GM18502 (cell line): ENCODE data around the gene DCTPP1.
"Not testable (repeated sequence)": the region's sequence is repeated elsewhere in the genome, so short reads cannot be mapped to it uniquely, and the experiment has no call there.

Experiments used
- ATAC-seq: cut with Tn5 transposase; IDR thresholded peaks from one replicate; pipeline ENCODE4 v1.9.1; 2021; ENCODE audit warnings: mild to moderate bottlenecking; ENCODE audit not compliant: unreplicated experiment, poor library complexity

The DCTPP1 gene

DNA sequence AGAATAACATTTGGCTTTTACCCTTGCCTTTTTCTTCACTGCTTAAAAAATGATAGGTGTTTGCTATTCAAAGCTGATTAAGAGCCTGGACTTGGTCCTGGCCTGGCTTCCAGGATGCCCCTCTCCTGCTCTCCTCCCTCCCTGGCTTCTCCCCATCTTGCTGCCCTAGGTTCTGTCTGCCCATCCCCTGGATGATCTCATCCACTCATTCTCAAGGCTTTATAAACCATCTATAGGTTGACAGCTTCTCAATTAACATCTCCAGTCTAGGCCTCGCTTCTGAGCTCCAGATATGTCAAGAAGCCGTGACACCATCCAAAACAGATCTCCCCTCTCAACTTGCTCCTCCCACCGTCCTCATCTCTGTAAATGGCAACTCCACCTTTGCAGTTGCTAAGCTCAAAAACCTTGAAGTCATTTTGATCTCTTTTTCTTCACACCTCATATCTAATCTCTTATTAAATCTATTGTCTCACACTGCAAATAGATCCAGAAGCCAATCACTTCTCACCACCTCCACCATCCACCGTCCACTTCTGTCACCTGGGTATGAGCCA is 13.7 kb downstream of the DCTPP1 start:
- ATAC-seq: no peak

DNA sequence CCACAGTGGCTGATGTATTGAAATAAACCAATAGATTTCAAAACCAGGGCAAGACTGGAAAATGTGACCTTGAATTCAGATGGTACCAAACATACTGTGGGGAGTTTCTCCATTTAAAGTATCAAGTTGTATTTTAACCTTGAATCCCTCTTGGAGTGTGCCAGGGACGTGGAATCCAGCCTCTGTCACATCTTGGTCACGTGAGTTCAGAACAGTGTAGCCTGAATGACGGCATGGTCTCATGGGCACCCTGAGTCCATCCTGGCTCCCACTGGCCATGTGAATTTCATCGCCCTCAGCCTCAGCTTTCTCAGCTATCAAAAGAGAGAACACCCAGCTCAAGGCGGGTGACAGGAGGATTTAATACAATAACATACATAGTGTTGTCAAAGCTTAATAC is 15.7 kb downstream of the DCTPP1 start:
- ATAC-seq: no peak

DNA sequence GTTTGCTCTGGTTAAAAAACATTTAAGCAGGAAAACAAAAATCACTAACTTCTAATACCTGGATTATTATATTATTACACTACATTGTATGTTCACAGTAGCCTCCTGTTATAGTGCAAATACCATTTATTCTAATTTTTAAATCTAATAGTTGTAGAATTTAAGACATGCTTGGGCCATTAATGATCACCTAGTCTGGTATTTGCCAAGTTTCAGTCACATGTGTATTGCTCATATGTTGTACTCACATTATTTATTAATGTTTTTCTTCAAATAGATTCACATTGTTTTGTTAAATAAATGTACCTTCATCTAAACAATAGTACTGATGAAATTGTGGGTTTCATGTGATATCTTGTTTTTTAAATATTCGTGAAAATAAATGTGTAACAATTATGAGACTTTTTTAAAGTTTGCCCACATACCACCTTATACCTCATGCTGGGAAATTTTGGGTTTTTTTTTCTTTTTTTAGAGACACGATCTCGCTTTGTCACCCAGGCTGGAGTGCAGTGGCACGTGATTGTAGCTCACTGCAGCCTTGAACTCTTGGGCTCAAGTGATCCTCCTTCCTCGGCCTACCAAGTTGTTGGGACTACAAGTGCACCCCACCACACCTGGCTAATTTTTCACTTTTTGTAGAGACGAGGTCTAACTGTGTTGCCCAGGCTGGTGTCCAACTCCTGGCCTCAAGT is 16.6 kb downstream of the DCTPP1 start:
- no peak for ATAC-seq

DNA sequence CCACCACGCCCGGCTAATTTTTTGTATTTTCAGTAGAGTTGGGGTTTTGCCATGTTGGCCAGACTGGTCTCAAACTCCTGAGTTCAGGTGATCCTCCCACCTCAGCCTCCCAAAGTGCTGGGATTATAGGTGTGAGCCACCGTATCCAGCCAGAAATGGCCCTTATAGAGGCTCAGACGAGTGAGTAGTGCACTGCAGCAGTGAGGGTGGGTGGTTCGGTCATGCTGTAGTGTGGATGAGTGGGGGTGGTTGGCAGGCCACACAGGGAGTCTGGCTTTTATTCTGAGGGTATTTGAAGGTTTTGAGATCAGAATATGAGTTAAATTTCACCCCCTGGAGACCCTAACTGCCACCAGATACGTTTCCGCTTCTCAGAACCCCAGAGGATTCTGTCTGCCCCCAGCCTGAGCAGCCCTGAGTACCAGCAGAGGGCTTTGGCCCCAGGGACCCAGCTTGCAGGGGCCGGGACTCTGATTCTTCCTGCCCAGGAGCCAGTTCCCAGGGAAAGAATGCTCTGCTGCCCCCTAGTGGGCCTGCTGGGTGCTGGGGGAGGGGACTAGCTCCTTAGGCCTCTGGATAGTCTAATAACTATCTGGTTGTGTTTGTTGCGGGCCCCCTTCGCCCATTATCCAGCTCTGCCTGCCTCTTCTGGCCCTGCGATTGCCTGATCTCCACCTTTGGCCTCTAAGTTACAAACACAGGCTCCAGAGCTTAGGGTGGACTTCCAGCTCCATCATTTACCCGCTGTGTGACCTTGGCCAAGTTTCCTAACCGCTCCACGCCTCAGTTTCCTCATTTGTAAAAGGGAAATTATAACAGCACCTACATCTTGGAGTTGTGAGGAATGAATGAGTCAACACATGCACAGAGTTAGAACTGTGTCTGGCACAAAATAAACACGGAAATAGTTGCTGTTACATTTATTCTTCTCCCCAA is 20.4 kb downstream of the DCTPP1 start:
- ATAC-seq: peak; percentile 38

DNA sequence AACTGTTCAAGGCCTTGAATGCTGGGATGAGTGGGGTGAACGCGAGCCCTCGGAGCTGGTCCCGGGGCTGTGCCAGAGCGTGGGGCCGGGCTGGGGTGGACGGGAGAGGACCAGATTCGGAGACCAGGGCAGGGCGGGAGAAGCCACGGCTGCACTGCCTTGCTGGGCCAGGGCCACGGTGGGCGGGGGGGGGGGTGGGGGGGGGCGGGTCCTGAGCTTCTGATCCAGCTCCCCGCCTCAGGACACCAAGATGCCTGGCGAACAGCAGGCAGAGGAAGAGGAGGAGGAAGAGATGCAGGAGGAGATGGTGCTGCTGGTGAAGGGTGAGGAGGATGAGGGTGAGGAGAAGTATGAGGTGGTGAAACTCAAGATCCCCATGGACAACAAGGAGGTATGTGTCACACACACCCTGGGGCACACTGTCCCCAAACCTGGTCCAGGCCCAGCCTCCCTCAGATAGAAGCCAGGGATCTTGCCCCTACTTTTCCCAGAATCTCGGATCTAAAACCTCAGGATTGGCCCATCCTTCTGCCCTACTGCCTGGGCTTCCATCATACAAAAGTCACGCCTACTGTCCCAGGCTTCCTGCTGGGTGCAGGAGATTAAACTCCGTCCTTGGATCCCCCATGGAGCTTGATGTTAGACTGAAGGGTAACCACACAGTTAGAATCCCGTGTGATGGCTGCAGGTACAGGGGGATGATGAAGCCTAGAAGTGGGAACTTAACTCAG is 21.9 kb downstream of the DCTPP1 start:
- ATAC-seq: no peak

DNA sequence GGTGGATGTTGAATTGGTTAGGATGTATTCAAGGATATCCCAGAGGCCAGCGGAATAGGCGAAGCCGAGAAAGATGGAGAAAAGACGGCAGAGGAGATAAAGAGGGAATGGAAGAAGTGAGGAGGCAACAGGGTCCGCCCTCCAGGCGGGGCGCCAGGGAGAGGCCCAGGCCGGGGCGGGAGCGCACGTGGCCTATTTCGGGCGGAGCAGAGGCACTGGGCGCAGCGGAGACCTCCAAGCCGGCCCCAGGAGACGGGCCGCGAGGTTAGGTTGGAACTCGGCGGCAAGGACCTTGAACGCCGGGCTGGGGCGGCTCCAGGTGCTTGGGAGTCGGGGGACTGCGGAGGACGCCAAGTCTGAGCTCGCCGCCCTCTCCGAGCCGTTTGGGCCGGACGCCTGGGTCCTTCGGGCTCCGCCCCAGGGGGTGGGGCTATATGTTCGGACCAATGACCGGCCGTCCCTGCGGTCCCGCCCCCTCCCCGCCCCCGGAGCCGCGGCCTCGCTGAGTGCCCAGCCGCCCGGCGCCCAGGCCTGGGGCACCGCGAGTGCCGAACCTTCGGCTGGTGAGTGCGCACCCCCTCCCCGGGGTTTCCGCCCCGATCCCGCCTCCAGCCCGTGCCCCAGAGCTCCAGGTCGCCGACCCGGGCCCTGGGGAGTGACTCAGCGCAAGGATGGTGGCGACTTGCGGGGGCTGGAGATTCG is 22.6 kb downstream of the DCTPP1 start, which contains the start of gene ZNF771:
Gene ZNF771, plus strand, starts transcription at position 505 of the 702 bp plus-strand sequence. CDS start 448 bp downstream, outside the sequence.
- peak; percentile 78 for ATAC-seq

DNA sequence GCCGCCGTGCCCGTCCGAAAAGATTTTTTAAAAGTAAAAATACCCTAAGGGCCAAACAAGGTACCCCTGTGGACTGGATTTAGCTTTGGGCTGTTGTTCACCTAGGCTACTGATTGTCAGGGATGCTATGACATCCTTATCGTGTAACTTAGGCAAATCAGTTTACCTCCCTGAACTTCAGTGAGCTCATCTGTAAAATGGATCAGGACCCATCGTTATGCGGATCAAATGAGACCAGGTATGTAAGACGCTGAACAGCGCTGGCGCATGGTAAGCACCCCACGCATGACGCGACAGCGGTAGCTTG is 23.1 kb downstream of the DCTPP1 start:
- peak; percentile 25 for ATAC-seq

DNA sequence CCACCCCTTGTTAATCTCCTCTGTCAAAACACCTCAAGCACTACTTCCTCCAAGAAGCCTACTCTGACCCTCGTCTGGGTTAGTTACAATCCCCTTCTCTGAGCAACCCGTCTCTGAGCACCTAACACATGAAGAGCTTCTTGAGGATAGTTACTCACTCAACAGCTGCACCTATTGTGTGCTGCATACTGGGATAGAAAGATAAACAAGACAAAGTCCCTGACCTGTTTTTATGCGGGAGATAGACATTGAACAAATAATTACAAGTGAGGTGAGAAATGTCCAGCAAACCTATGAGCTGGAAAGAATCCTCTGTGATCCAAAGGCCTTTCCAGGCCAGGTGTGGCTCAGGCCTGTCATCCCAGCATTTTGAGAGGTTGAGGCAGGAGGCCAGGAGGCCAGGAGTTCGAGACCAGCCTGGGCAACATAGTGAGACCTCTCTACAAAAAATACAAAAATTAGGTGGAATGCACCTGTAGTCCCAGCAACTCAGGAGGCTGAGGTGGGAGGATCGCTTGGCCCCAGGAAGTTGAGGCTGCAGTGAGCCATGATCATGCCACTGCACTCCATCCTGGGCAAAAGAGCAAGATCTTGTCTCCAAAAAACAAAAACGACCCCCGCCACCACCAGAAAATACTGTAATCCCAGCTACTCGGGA is 27.9 kb downstream of the DCTPP1 start:
- no peak for ATAC-seq

DNA sequence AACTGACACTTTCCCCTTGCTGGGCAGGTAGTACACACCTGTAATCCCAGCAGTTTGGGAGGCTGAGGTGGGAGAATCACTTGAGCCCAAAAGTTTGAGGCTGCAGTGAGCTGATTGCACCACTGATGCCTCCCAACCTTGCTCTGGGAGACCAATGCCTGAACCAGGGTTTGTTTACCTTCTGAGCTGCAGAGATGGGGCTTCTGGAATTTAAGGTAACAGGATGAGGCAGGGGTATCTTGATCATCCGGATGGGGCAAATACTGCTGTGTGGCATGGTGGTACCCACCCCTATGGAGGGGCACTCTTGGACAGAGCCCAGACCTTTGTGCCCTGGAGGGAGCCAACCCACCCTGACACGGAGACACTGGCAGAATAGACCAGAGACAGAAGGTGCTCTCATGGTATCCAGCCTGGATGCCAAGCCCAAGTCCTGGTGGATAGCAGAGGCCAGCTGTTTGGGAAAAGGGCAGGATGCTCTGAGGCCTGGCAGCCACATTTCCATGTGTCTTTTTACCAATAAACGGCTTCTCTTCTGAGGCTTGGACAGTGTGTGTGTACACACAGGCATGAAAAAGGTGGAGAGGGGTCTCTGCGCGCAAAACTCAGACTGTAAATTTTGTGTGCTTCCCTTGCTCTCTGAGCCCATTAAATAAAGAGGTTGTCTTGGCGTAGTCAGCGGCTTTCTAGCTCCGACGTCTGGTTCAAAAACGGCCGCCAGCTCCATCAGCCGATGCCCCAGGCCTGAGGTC is 30.2 kb downstream of the DCTPP1 start:
- no peak for ATAC-seq

DNA sequence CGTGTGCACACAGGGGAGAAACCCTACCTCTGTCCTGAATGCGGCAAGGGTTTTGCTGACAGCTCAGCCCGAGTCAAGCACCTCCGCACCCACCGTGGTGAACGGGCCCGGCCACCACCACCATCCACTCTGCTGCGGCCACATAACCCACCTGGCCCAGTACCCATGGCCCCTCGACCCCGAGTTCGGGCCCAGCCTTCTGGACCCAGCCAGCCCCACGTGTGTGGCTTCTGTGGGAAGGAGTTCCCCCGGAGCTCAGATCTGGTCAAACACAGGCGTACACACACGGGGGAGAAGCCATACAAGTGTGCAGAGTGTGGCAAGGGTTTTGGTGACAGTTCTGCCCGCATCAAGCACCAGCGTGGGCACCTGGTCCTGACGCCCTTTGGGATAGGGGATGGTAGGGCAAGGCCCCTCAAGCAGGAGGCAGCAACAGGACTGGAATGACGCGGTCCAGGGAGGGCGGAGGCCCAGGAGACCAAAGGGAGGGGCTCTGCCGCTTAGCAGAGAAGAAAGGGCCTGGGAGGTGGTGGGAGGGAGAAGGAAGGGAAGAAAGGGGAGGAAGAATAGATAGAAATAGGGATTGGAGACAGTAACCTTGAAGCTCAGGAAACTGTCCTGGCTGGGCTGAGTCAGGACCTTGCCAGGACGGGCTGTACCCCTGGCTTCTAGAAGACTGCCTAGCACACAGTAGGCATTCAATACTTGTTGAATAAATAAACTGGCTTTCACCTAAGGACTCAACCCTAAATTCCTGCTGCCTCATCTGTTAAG is 31.0 kb downstream of the DCTPP1 start:
- ATAC-seq: no peak

DNA sequence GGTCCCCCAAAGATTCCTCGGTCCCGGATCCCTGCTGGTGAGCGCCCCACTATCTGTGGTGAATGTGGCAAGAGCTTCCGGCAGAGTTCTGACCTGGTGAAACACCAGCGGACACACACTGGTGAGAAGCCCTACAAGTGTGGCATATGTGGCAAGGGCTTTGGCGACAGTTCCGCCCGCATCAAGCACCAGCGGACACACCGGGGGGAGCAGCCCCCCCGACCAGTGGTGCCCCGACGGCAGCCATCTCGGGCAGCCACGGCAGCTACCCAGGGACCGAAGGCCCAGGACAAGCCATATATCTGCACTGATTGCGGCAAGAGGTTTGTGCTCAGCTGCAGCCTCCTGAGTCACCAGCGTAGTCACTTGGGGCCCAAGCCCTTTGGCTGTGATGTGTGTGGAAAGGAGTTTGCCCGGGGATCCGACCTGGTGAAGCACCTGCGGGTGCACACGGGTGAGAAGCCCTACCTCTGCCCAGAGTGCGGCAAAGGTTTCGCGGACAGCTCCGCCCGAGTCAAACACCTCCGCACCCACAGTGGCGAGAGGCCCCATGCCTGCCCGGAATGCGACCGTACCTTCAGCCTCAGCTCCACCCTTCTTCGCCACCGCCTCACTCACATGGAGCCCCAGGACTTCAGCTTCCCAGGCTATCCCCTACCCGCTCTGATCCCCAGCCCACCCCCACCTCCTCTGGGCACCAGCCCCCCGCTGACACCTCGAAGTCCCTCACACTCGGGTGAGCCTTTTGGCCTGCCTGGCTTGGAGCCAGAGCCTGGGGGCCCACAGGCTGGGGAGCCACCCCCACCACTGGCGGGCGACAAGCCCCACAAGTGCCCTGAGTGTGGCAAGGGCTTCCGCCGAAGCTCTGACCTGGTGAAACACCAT is 31.8 kb downstream of the DCTPP1 start:
- no peak for ATAC-seq

DNA sequence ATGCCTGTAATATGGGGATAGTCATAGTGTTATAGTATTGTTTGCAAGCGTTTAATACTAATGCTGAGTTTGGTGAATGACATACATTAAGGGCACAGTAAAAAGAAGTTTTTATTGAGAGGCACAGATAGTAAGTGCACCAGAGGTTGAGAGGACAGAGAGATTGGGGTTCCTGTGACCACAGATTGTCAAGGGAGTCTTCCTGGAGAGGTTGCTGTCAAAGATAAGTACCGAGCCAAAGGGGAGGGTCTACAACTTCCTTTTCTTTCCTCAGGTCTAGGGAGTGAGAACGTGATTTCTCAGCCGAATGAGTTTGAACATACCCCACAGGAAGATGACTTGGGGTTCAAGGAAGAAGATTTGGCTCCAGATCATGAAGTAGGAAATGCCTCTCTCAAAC is 32.8 kb downstream of the DCTPP1 start:
- no peak for ATAC-seq

DNA sequence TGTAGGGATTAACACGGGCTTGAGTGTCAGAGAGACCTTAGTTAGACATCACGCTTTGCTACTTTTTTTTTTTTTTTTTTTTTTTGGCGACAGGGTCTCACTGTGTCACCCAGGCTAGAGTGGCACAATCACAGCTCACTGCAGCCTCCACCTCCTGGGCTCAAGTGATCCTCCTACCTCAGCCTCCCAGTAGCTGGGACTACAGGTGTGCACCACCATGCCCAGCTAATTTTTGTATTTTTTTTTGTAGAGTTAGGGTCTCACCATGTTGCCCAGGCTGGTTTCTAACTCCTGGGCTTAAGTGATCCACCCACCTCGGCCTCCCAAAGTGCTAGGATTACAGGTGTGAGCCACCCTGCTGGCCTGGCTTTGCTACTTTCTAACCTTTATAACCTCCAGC is 33.2 kb downstream of the DCTPP1 start:
- not testable (repeated sequence) for ATAC-seq

DNA sequence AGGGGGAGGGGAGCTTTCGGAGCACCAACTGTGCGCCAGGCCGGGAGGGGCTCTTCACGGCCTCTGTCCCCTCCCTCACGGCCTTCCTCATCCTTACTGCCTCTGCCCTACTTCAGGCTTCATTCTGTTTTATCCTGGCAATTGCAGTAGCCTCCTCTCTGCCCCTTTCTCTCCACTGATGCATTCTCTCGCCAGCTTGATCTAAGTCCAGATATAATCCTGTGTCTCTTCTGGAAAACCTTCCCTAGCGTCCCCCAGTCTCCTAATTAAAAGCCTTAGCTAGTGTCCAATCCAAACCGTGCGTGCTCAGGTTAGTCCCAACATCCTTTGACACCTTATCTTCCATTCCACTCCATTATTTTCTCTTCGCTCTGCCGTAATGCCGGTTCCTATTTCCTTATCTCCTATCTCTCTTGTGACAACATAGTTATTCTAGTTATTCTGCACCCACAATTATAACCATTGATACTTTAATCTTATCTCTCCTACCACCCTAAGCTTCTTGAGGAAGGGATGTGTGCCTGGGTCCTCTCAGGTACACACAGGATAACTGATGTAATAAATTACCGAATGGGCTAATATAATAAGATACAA is 33.7 kb downstream of the DCTPP1 start:
- no peak for ATAC-seq

DNA sequence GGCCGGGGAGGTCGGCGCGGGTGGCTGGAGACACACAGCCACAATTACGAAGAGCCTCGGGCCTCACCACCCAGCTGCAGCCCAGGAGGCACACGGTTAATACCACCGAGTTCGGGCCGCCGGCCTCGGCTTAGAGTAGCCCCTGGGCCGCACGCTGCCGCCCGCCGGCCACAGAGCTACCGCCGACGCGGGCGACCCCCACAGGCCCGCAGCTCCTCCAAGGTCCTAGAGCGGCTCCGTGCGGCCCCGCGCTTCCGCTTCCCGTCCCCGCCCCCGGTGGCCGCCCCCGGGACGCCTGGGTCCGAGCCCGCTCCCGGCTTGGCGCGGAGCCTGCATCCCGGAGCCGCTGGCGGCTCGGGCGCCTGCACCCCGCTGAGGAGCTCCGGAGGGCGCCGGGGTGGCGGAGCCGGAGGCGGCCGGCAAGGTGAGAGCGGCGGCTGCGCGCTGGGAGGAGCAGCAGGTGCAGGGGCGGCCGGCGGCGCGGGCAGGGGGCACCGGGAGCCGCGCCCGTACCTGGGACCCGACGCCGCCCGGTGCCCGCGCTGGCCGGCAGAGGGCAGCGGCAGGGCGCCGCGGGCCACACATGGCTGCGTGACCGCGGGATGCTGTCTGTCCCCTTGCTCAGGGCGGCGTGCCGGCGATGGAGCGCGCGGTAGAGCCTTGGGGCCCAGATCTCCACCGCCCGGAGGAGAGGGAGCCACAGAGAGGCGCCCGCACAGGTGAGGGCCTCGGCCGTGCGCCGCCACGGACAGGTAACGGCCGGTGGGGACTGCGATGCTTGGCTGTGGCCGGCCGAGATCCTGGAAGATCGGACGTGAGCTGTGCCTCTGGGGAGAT is 34.5 kb downstream of the DCTPP1 start, which contains the start of gene ZNF48:
Gene ZNF48, plus strand, starts transcription at position 266 of the 837 bp plus-strand sequence. Its CDS starts 375 bp downstream, at position 641.
- ATAC-seq: peak; percentile 69
